Measurements from ENCODE around the gene SH2D4B.

SH2D4B gene

DNA sequence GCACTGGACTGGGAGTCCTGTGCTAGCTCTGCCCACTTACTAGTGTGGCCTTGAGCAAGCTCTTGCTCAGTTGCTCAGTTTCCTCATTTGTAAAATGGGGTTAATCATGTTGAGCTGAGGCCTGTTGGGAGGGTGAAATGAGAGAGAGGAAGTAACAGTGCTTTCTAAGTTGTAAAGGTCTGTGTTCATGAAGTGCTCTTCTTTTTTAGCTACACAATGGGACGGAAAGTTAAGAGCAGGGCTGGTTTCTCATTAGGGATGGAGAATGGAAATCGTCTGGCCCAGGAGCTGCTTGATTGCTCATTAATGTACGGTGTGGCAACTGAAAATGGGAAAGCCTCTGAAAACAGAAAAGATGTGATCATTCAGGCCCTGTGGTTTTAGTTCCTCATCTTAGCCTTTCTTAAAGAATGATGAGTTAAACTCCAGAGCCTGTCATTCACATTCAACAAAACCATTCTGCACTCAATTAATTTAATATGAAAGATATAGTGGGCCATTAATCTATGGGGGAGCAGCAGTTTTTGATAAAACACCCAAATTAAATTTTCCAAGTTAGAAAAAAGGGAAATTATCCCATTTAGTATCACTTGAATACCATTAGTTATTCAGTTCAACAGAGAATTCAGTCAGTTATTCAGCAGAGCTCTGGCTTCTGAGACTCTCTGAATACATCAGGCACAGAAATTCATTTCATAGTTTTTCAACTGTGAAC lies 60.5 kb downstream of the SH2D4B start:
- TF ChIP-seq, protein P1, sequence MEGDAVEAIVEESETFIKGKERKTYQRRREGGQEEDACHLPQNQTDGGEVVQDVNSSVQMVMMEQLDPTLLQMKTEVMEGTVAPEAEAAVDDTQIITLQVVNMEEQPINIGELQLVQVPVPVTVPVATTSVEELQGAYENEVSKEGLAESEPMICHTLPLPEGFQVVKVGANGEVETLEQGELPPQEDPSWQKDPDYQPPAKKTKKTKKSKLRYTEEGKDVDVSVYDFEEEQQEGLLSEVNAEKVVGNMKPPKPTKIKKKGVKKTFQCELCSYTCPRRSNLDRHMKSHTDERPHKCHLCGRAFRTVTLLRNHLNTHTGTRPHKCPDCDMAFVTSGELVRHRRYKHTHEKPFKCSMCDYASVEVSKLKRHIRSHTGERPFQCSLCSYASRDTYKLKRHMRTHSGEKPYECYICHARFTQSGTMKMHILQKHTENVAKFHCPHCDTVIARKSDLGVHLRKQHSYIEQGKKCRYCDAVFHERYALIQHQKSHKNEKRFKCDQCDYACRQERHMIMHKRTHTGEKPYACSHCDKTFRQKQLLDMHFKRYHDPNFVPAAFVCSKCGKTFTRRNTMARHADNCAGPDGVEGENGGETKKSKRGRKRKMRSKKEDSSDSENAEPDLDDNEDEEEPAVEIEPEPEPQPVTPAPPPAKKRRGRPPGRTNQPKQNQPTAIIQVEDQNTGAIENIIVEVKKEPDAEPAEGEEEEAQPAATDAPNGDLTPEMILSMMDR (IDR thresholded peaks at IDR 0.05): no peak

DNA sequence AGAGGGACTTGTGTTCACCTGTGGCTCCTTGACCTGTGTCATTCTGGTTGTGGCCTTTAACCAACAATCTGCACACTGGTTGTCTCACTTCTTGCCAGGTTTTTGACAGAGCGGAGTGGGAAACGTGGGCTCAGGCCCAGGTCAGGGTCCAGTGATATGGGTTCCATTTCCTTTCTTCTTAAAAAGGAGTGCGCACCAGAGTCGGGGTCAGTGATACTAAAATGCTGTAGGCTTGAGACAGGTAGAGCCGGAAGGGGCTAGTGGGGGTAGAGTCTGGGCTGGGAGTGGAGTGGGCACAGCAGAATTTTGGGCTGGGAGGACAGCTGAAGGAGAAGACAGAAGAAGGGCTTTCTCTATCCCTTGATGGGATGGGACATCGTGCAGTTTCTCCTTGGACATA lies 61.2 kb downstream of the SH2D4B start:
- TF ChIP-seq, protein P1 (IDR thresholded peaks at IDR 0.05): no peak

DNA sequence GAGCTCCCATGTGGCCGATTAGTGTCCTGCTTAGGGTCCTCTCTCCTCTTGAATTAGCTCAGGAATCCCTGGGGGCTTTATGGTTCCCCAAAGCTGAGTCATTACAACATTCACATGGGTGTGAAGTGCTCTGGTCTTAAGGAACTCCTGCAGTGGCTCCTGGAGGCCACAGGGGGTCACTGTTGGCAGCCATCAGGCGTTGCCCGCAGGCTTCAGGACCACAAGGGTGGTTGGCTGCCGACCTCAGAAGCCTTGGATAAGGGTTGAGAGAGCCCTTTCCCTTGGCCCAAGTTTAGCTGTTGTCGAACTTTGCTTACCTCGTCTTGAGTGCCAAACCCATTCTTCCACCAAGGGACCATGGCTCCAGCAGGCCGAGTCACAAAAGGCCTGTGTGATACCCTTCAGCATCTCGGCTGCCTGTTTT lies 61.7 kb downstream of the SH2D4B start:
- TF ChIP-seq, protein P1 (IDR thresholded peaks at IDR 0.05): peak; percentile 93

DNA sequence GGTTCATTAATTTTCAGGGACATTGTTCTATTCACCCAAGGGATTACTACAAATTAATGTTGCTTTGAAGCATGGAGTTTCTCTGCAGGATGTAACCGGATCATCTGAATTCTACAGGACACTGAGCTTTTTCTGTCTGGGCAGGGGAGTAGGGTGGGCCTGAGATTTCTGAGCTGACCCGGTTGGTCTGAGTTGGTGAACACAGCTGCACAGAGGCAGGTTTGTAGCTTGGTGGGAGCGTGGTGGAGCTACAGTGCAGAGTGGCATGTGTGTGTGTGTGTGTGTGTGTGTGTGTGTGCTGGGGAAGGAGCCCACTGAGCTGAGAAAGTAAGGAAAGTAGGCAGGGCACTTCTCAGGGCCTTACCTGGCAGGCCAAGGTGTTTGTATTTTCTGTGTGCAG lies 62.6 kb downstream of the SH2D4B start:
- TF ChIP-seq, protein P1 (IDR thresholded peaks at IDR 0.05): no peak

DNA sequence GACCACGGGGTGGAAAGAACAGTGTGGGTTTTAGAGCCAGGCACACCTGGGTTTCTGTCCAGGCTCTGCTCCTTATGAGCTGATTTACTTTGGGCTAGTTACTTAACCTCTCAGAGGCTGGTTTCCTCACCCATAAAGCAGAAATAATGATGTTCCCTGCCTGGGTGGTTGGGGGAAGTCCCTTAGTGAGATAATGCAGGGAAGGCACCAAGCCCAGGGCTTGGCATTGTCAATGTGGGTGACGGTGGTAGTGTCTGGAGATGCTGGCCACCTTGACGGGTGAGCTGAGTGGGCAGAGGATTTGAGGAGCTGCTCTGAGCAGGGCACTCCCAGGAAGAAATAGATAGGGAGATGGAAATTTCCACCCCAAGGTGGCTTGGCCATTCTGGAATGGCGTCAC lies 65.2 kb downstream of the SH2D4B start:
- TF ChIP-seq, protein P1 (IDR thresholded peaks at IDR 0.05): no peak

DNA sequence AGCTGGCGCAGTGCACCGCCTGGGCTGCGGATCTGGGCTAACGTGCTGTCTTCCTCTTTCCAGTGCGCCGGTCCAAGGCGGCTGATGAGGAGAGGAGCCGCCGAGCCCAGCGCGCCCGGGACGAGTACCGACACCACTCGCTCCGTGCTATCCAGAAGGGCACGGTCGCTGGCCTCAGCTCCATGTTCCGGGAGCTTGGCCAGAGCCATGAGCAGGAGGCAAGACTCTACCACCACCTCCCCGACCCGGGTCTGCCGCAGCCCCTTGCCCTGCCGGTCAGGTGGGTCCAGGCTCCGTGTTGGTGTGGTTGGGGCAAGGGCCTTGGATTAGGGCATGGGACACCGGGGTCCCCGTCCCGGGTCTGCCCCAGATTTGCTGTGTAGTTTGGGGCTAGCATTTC lies 65.8 kb downstream of the SH2D4B start:
- TF ChIP-seq, protein P1 (IDR thresholded peaks at IDR 0.05): no peak

DNA sequence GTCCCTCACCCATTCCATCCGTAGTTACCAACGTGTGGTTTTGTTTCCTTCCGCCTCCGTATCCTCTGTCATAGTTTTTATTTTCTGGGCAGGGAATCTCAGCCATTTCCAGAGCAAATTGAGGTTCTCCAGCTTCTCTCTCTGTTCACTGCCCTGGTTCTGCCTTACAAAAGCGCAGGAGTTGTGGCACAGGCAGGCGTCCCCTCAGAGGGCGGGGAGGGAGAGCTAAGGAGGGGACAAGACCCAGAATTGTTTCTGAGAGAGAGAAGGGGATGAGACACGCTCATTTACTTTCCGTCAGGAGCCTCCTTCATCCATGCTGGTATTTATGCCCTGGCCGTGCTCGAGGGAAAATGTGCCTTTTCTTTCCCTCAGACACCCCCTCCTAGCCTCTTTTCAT lies 71.0 kb downstream of the SH2D4B start:
- TF ChIP-seq, protein P1 (IDR thresholded peaks at IDR 0.05): no peak

DNA sequence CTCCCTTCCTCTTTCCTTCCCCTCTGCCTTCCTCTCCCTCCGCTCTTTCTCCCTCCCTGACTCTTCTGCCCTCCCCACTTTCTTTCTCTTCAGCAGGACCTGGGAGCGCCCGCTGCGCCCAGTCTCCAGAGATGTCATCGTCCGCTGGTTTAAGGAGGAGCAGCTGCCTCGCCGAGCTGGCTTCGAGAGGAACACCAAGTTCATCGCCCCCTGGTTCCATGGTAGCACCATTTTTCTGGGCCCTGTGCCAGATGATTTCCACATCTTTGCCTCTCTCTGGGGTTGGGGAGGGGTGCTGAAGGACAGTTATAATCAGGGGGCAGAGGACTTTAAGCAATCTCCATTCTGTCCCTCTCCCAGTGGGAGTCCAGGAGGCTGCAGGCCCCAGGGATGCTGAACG lies 71.6 kb downstream of the SH2D4B start:
- TF ChIP-seq, protein P1 (IDR thresholded peaks at IDR 0.05): no peak
